HepG2 (cell line): Measurements from ENCODE around the gene POLA1. TPM values are rescaled to one million over a fixed set of nuclear protein-coding genes. Genes with fewer than 3 reads are reported as not detected.

Experiments
- ATAC-seq: fragments of 200-7000 bp; cut with Tn5 transposase; 3 replicates; pipeline ENCODE4 v1.9.1; 2020; ENCODE audit warnings: mild to moderate bottlenecking, moderate library complexity
- BruUV-seq: library from RNA; stranded (reverse); fragments of 400-500 nt; replicated peaks from 2 replicates; lab custom pipeline; 2021; lab: Mats Ljungman, UMichigan
- CTCF ChIA-PET: fragments of 300-600 bp; formaldehyde crosslinking; extraction: SDS; loops from one replicate; lab custom pipeline; 2021; ENCODE audit warnings: low total read pairs, inconsistent platforms, low intra/inter-chr PET ratio; lab: Yijun Ruan, JAX
- POLR2A ChIA-PET: fragments of 350-600 bp; sonication (Branson Sonifier 250); formaldehyde crosslinking; loops from one replicate; lab custom pipeline; 2020; ENCODE audit warnings: antibody characterized with exemption, inconsistent platforms; lab: Yijun Ruan, JAX
- DNase-seq: peaks from one replicate; pipeline ENCODE4 v3.0.0-alpha.2; 2015; ENCODE audit warnings: low spot score
- FAIRE-seq: peaks from 3 replicates; lab custom pipeline; 2011; peaks lifted over from hg19 to GRCh38; lab: Jason Lieb, UNC
- H2AFZ ChIP-seq: one replicate; pipeline ENCODE4 v1.6.1; 2011; ENCODE audit warnings: low read length, inconsistent platforms
- H3K27ac ChIP-seq: fragments of 300-600 bp; 3 replicates; pipeline ENCODE4 v1.8.0; 2011; ENCODE audit warnings: mixed run types, mild to moderate bottlenecking, mixed read lengths, low read length, inconsistent platforms; ENCODE audit not compliant: insufficient read depth; ENCODE audit errors: extremely low read length
- H3K27me3 ChIP-seq, 2 experiments: fragments of 200-600 bp in 1 of 2; 2 replicates in 1 of 2; 3 replicates in 1 of 2; pipeline versions ENCODE4 v1.6.0 to v1.8.0; 2011; ENCODE audit warnings: low read length in 2 of 2, mild to moderate bottlenecking in 2 of 2, moderate library complexity in 2 of 2, inconsistent platforms in 1 of 2; ENCODE audit not compliant: insufficient read depth in 2 of 2, control insufficient read depth in 1 of 2
- H3K36me3 ChIP-seq, 2 experiments: fragments of 200-600 bp in 1 of 2; replicated peaks in 1 of 2; 2 replicates in 1 of 2; 3 replicates in 1 of 2; pipeline versions ENCODE4 v1.5.1 to v1.8.0; 2011; ENCODE audit warnings: low read length in 2 of 2, inconsistent platforms in 1 of 2; ENCODE audit not compliant: insufficient read depth in 2 of 2, control insufficient read depth in 1 of 2
- H3K4me1 ChIP-seq: 2 replicates; pipeline ENCODE4 v1.5.1; 2012; ENCODE audit warnings: low read length, inconsistent platforms; ENCODE audit not compliant: insufficient read depth
- H3K4me2 ChIP-seq: 2 replicates; pipeline ENCODE4 v1.6.0; 2011; ENCODE audit warnings: low read depth, low read length, inconsistent platforms
- H3K4me3 ChIP-seq, 3 experiments: fragments of 200-600 bp in 1 of 3; sonication (generic), shearing (Covaris generic) in 1 of 3; replicated peaks in 1 of 3; 2 replicates each; pipeline ENCODE4 v1.5.1; 2011 to 2016; ENCODE audit warnings: low read length in 3 of 3, inconsistent platforms in 2 of 3, low read depth in 2 of 3, mild to moderate bottlenecking in 2 of 3, control low read depth in 1 of 3, mixed read lengths in 1 of 3; ENCODE audit not compliant: insufficient read depth in 1 of 3
- H3K79me2 ChIP-seq: one replicate; pipeline ENCODE4 v1.6.1; 2011; ENCODE audit warnings: low read length, inconsistent platforms; ENCODE audit not compliant: insufficient read depth
- H3K9ac ChIP-seq: 2 replicates; pipeline ENCODE4 v1.6.0; 2011; ENCODE audit warnings: mild to moderate bottlenecking, low read depth, low read length, inconsistent platforms; ENCODE audit not compliant: insufficient read depth
- H3K9me3 ChIP-seq: 2 replicates; pipeline ENCODE4 v1.5.1; 2012; ENCODE audit warnings: mild to moderate bottlenecking, low read length
- H4K20me1 ChIP-seq: 2 replicates; pipeline ENCODE4 v1.6.0; 2011; ENCODE audit warnings: inconsistent platforms, mild to moderate bottlenecking, low read length, moderate library complexity; ENCODE audit not compliant: insufficient read depth
- ELF3 ChIP-seq: IDR thresholded peaks from 2 replicates; pipeline ENCODE4 v1.6.1; 2016; ENCODE audit warnings: missing genetic modification reagents, missing compliant biosample characterization
- MIXL1 ChIP-seq: IDR thresholded peaks from 2 replicates; pipeline ENCODE4 v1.6.1; 2016
- NCOA5 ChIP-seq: sonication (generic); formaldehyde crosslinking; IDR thresholded peaks from 2 replicates; pipeline ENCODE4 v1.4.0; 2020; ENCODE audit warnings: missing genetic modification reagents
- ZNF510 ChIP-seq: sonication (generic); formaldehyde crosslinking; IDR thresholded peaks from 2 replicates; pipeline ENCODE4 v1.4.0; 2020; ENCODE audit warnings: low read depth, mild to moderate bottlenecking, missing genetic modification reagents
- ZNF782 ChIP-seq: sonication (generic); formaldehyde crosslinking; IDR thresholded peaks from 2 replicates; pipeline ENCODE4 v1.4.0; 2020; ENCODE audit warnings: missing genetic modification reagents, mild to moderate bottlenecking, borderline replicate concordance
- WGBS: methylation state at CpG from one replicate; pipeline ENCODE4 v1.1.6; 2017; ENCODE audit warnings: low lambda C conversion rate; 5-methylcytosine and 5-hydroxymethylcytosine counted together
- in situ Hi-C: cut with HindIII; loops from 2 replicates; pipeline ENCODE4 v1.10.0; 2017; ENCODE audit warnings: low pct_unique_long_range_greater_than_20kb; ENCODE audit not compliant: extremely low pct_ligation_motif_present
- intact Hi-C: fragments of 100-400 bp; cut with micrococcal nuclease; formaldehyde crosslinking; loops from one replicate; pipeline ENCODE4 v1.10.0; 2022; ENCODE audit not compliant: unreplicated experiment
- polyA plus RNA-seq, 8 experiments: library from polyadenylated mRNA; depleted of rRNA in 3 of 8; stranded (reverse) in 7 of 8; unstranded in 1 of 8; fragments of >200 nt; fragmentation: Illumina TruSeq in 4 of 8; extraction: Trizol in 4 of 8; gene quantifications; 2 replicates each; pipeline versions ENCODE4 v1.2.1 to v1.2.3, GENCODE V29; 2011 to 2016; ENCODE audit warnings: low read depth in 4 of 8, missing spikeins in 1 of 8, mixed read lengths in 1 of 8; ENCODE audit not compliant: insufficient read depth in 1 of 8
- total RNA-seq, 5 experiments: library from RNA; depleted of rRNA; stranded (reverse); fragments of >200 nt; fragmentation: Illumina TruSeq; extraction: Trizol; gene quantifications; 2 replicates each; pipeline ENCODE4 v1.2.3, GENCODE V29; 2016; ENCODE audit warnings: low read depth in 1 of 5
- TF ChIP-seq, protein P1 (sequence below): sonication (generic); IDR thresholded peaks from 2 replicates; pipeline ENCODE4 v1.6.1; 2016; ENCODE audit warnings: low read depth, borderline replicate concordance
- TF ChIP-seq, protein P2 (sequence below): IDR thresholded peaks from 2 replicates; pipeline ENCODE4 v1.6.1; 2016; ENCODE audit warnings: missing compliant biosample characterization, missing genetic modification reagents, borderline replicate concordance
- TF ChIP-seq, protein P3 (sequence below): sonication (generic); formaldehyde crosslinking; IDR thresholded peaks from 2 replicates; pipeline ENCODE4 v1.4.0; 2020; ENCODE audit warnings: mild to moderate bottlenecking, missing genetic modification reagents, borderline replicate concordance
- TF ChIP-seq, protein P4 (sequence below): sonication (generic); formaldehyde crosslinking; IDR thresholded peaks from 2 replicates; pipeline ENCODE4 v1.8.1; 2023; ENCODE audit warnings: missing genetic modification reagents, mild to moderate bottlenecking, borderline replicate concordance

The POLA1 gene
- total and polyA plus RNA-seq, 2 of the 13 experiments (the other 11 are each of a cell fraction or from before 2014, with no cell fraction given), result 3.3 to 26.5 TPM

DNA sequence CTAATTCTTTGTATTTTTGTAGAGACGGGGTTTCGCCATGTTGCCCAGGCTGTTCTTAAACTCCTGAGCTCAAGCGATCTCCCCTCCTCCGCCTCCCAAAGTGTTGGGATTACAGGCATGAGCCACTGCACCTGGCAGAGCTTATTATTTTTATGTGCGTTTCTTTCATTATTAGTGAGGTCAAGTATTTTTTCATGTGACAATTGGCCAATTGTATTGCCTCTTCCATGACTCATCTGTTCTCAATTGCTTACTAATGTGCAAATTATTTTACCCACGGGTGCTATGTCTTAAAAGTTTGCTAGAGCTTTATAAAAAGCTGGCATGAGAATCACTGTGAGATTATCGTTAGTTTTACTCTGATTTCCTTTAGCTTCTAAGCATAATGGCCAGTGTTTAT, 335.0 kb downstream of the POLA1 start:
- no peaks in the 10 kb centered on the region for H3K79me2 ChIP-seq
- FAIRE-seq, result no peak
- no peak for ATAC-seq
- no TSS peak for BruUV-seq
- no peak for DNase-seq
- no peak overlapping the region for H3K9ac ChIP-seq
- H3K4me1 ChIP-seq, result no peaks in the 10 kb centered on the region
- H3K4me3 ChIP-seq, result no peak overlapping the region
- H2AFZ ChIP-seq, result no peak overlapping the region
- TF ChIP-seq ZNF782 (CRISPR knock-in tag), result no peak
- no peak for TF ChIP-seq ZNF510 (CRISPR knock-in tag)
- no peak for TF ChIP-seq MIXL1 (CRISPR knock-in tag)
- TF ChIP-seq, protein P1, sequence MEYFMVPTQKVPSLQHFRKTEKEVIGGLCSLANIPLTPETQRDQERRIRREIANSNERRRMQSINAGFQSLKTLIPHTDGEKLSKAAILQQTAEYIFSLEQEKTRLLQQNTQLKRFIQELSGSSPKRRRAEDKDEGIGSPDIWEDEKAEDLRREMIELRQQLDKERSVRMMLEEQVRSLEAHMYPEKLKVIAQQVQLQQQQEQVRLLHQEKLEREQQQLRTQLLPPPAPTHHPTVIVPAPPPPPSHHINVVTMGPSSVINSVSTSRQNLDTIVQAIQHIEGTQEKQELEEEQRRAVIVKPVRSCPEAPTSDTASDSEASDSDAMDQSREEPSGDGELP, result no peak
- TF ChIP-seq, protein P2, sequence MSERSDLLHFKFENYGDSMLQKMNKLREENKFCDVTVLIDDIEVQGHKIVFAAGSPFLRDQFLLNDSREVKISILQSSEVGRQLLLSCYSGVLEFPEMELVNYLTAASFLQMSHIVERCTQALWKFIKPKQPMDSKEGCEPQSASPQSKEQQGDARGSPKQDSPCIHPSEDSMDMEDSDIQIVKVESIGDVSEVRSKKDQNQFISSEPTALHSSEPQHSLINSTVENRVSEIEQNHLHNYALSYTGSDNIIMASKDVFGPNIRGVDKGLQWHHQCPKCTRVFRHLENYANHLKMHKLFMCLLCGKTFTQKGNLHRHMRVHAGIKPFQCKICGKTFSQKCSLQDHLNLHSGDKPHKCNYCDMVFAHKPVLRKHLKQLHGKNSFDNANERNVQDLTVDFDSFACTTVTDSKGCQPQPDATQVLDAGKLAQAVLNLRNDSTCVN (CRISPR knock-in tag), result no peak
- TF ChIP-seq NCOA5 (CRISPR knock-in tag), result no peak
- no peak for TF ChIP-seq ELF3 (CRISPR knock-in tag)
- TF ChIP-seq, protein P3, sequence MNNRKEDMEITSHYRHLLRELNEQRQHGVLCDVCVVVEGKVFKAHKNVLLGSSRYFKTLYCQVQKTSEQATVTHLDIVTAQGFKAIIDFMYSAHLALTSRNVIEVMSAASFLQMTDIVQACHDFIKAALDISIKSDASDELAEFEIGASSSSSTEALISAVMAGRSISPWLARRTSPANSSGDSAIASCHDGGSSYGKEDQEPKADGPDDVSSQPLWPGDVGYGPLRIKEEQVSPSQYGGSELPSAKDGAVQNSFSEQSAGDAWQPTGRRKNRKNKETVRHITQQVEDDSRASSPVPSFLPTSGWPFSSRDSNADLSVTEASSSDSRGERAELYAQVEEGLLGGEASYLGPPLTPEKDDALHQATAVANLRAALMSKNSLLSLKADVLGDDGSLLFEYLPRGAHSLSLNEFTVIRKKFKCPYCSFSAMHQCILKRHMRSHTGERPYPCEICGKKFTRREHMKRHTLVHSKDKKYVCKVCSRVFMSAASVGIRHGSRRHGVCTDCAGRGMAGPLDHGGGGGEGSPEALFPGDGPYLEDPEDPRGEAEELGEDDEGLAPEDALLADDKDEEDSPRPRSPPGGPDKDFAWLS (CRISPR knock-in tag), result no peak
- TF ChIP-seq, protein P4, sequence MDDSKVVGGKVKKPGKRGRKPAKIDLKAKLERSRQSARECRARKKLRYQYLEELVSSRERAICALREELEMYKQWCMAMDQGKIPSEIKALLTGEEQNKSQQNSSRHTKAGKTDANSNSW (CRISPR knock-in tag), result no peak
- no peaks in the 10 kb centered on the region for H4K20me1 ChIP-seq
- ChIA-PET POLR2A (no interaction called here), CTCF (no interaction called here)
- H3K9me3 ChIP-seq, result no peaks in the 10 kb centered on the region
- H3K27me3 ChIP-seq, result 0 out of 5 replicates have a peak, but pooled peaks cover 0 to 4% of the 10 kb centered on the region in 2 experiments
- in situ Hi-C loops, result no loop called here
- WGBS, result 33% methylated on average over 5 of the region's 7 CpGs
- H3K27ac ChIP-seq, result no peak overlapping the region
- no peaks in the 10 kb centered on the region for H3K36me3 ChIP-seq
- intact Hi-C loops, result no loop called here
- no peak overlapping the region for H3K4me2 ChIP-seq
